ENCODE results near the gene SLC38A3. TPM values are rescaled to one million over a fixed set of nuclear protein-coding genes. Genes with fewer than 3 reads are reported as not detected.

The SLC38A3 gene
- total RNA-seq, 4 donors from 2014 or later = not detected

GRCh38 chr3:50264383-50264963 is 59.4 kb downstream of the SLC38A3 start:
- TF ChIP-seq, protein P1, sequence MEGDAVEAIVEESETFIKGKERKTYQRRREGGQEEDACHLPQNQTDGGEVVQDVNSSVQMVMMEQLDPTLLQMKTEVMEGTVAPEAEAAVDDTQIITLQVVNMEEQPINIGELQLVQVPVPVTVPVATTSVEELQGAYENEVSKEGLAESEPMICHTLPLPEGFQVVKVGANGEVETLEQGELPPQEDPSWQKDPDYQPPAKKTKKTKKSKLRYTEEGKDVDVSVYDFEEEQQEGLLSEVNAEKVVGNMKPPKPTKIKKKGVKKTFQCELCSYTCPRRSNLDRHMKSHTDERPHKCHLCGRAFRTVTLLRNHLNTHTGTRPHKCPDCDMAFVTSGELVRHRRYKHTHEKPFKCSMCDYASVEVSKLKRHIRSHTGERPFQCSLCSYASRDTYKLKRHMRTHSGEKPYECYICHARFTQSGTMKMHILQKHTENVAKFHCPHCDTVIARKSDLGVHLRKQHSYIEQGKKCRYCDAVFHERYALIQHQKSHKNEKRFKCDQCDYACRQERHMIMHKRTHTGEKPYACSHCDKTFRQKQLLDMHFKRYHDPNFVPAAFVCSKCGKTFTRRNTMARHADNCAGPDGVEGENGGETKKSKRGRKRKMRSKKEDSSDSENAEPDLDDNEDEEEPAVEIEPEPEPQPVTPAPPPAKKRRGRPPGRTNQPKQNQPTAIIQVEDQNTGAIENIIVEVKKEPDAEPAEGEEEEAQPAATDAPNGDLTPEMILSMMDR (IDR thresholded peaks at IDR 0.05; ENCODE audit: low read depth) = no peak

DNA sequence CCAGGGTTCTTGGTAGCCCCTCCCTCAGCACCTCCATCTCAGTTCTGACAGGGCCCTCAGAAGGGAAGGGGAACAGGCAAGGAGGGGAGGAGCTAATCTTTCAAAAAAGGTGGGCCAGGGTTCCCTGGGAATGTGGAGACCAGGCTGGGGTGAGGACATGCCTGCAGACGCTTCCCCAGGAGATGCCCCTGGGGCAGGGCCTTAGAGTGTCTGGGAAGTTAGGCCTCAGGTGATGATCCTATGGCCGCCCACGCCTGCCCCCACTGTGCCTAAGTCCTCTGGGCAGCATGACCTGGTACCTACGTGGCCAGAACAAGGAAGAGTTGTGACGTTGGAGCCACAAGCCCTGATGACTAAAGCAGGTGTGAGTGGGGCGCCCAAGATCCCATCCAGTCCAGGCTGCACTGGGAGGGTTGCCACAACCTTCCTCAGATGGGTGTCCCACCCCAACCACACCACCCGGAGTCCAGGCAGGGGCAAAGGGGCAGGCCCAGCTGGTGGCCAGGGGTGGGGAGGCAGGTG is 60.0 kb downstream of the SLC38A3 start:
- TF ChIP-seq, protein P1 (IDR thresholded peaks at IDR 0.05; ENCODE audit: low read depth) = no peak

- TF ChIP-seq, protein P1 (IDR thresholded peaks at IDR 0.05; ENCODE audit: low read depth) = no peak
These were observed 60.5 kb downstream of the SLC38A3 start for GRCh38 chr3:50265571-50265970.

DNA sequence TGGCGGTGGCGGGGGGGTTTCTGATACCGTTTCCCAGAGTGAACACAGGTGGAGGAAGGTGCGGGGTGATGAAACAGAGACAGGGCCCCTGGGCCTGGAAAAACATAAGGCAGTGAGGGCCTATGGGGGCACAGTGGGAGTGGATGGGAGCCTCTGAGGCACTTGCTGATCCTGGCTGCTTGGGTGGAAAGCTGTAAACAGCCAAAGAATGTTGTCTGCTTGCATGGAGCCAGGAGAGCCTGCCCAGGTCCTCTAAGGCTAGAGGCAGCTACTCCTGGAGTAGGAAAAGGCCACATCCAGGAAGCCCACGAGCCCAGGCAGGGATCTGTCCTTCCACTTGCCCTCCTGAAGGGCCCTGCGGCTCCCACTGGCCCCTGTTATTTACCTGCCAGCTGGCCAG is 60.9 kb downstream of the SLC38A3 start:
- TF ChIP-seq, protein P1 (IDR thresholded peaks at IDR 0.05; ENCODE audit: low read depth) = no peak

GRCh38 chr3:50266836-50267235 is 61.8 kb downstream of the SLC38A3 start:
- TF ChIP-seq, protein P1 (IDR thresholded peaks at IDR 0.05; ENCODE audit: low read depth) = no peak

DNA sequence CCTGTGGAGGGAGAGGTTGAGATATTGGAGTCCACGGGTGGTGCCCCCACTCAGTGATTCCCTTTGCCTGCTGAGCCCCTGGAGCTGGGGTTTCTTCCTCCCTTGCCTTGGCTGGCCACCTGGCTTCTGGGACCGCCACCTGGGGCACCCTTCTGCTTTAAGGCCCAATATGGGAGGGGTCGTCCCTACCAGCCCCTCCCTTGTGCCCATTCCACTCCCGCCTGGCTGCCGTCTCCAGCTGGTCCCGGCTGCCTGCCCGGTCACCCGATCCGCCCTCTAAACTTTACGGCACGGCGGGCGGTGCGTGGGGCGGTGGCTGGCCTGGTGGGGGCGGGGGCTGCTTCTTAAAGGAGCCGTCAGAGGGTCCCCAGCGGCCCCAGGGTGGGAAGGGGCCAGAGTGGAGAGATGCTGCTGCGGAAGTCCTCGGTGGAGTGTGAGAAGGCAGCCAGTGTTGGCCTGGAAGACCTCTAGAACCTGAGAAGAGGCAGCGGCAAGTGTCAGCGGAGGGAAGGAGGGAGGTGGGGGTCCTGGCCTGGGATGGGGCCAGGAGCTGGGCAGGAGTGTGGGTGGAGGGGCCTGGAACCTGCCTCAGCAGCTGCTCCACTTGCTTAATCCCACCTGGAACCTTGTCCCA is 62.3 kb downstream of the SLC38A3 start:
- TF ChIP-seq, protein P1 (IDR thresholded peaks at IDR 0.05; ENCODE audit: low read depth) = no peak

DNA sequence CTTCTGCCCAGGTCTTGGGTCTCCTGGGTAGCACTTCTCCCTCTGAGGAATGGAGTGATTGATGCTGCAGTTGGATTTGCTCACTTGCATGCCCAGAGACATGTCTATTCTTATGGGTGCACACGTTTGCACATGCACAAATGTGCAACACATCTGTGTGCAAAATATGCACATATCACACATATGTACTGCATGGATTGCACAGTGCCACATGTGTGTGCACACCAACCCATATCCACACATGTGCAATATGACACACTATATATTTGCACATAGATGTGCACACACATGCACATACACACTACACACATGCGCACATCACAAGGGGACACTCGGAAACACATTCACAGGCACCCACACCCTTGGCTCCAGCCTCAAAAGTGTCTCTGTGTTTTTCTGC is 63.2 kb downstream of the SLC38A3 start:
- TF ChIP-seq, protein P1 (IDR thresholded peaks at IDR 0.05; ENCODE audit: low read depth) = no peak

Data from subcutaneous adipose tissue (tissue), 4 donors.